Right atrium auricular region (tissue), 2 donors: ENCODE data around the gene MX2. TPM values are rescaled to one million over a fixed set of nuclear protein-coding genes. Genes with fewer than 3 reads are reported as not detected.

Experiments used
- DNase-seq: peaks from one replicate; pipeline ENCODE4 v3.0.0-alpha.2; 2019; ENCODE audit warnings: low spot score
- H3K27ac ChIP-seq, 2 donors: fragments of 200-600 bp; sonication (generic); 1 replicate in 1 of 2; 2 replicates in 1 of 2; pipeline ENCODE4 v1.5.1; 2016 to 2019
- H3K27me3 ChIP-seq, 2 donors: fragments of 200-600 bp; sonication (generic); one replicate each; pipeline versions ENCODE4 v1.5.1 to v1.6.0; 2017 to 2019
- H3K36me3 ChIP-seq: fragments of 200-600 bp; sonication (generic); one replicate; pipeline ENCODE4 v1.5.1; 2016
- H3K4me1 ChIP-seq, 2 donors: fragments of 200-600 bp; sonication (generic); one replicate each; pipeline versions ENCODE4 v1.5.1 to v1.6.0; 2017 to 2019
- H3K4me3 ChIP-seq, 2 donors: fragments of 200-600 bp; sonication (generic); 1 replicate in 1 of 2; 2 replicates in 1 of 2; pipeline ENCODE4 v1.5.1; 2017 to 2019; ENCODE audit warnings: mild to moderate bottlenecking in 1 of 2, moderate library complexity in 1 of 2
- H3K9me3 ChIP-seq, 2 donors: fragments of 200-600 bp; sonication (generic); one replicate each; pipeline ENCODE4 v1.5.1; 2019
- total RNA-seq, 2 donors: library from RNA; depleted of rRNA; stranded (reverse); fragments of >200 nt; gene quantifications; one replicate each; pipeline ENCODE4 v1.1.0, GENCODE V29; 2016
- TF ChIP-seq, protein P1 (sequence below), 2 donors: fragments of 200-600 bp; sonication (generic); IDR thresholded peaks; one replicate each; pipeline ENCODE4 v1.5.1; 2019; ENCODE audit warnings: antibody characterized with exemption in 2 of 2

The MX2 gene
- total RNA-seq, 2 donors from 2014 or later, result 5.5 to 5.9 TPM

- H3K27ac ChIP-seq, result peak overlapping the region in 1 of 2 donors; percentile 88
- no peak overlapping the region for H3K4me3 ChIP-seq
- DNase-seq, result no peak
- H3K9me3 ChIP-seq, result no peaks in the 10 kb centered on the region
- H3K36me3 ChIP-seq, result no peaks in the 10 kb centered on the region
- H3K27me3 ChIP-seq, result no peaks in the 10 kb centered on the region
- peaks cover 0 to 48% of the 10 kb centered on the region in 2 donors for H3K4me1 ChIP-seq
- TF ChIP-seq, protein P1, sequence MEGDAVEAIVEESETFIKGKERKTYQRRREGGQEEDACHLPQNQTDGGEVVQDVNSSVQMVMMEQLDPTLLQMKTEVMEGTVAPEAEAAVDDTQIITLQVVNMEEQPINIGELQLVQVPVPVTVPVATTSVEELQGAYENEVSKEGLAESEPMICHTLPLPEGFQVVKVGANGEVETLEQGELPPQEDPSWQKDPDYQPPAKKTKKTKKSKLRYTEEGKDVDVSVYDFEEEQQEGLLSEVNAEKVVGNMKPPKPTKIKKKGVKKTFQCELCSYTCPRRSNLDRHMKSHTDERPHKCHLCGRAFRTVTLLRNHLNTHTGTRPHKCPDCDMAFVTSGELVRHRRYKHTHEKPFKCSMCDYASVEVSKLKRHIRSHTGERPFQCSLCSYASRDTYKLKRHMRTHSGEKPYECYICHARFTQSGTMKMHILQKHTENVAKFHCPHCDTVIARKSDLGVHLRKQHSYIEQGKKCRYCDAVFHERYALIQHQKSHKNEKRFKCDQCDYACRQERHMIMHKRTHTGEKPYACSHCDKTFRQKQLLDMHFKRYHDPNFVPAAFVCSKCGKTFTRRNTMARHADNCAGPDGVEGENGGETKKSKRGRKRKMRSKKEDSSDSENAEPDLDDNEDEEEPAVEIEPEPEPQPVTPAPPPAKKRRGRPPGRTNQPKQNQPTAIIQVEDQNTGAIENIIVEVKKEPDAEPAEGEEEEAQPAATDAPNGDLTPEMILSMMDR (IDR thresholded peaks at IDR 0.05), result no peak
Observed at GRCh38 chr21:41364308-41364707, 2.5 kb downstream of the MX2 start.

DNA sequence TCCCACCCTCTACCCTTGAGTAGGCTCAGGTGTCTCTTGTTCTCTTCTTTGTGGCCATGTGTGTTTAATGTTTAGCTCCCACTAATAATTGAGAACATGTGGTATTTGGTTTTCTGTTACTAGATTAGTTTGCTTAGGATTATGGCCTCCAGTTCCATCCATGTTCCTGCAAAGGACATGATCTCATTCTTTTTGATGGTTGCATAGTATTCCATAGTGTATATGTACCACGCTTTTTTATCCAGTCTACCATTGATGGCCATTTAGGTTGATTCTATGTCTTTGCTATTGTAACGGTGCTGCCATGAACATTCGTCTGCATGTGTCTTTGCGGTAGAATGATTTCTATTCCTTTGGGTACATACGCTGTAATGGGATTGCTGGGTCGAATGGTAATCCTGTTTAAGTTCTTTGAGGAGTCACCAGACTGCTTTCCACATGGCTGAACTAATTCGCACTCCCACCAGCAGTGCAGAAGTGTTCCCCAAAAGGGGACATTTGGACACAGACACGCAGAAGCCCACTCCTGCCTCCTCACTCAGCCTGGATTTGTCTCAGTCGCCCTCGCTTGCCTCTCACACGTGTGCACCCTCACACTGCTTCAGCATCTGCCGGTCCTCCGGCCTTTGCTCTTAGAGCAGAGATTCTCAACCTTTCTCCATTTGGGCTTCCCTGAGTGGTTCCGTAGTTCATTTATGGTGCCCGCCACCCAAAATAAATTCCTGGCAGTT, 3.7 kb downstream of the MX2 start:
- Histone ChIP-seq H3K27ac (no peak overlapping the region), H3K9me3 (no peaks in the 10 kb centered on the region), H3K36me3 (no peaks in the 10 kb centered on the region), H3K27me3 (no peaks in the 10 kb centered on the region), H3K4me1 (peaks cover 0 to 54% of the 10 kb centered on the region in 2 donors), H3K4me3 (no peak overlapping the region)
- no peak for DNase-seq
- TF ChIP-seq, protein P1 (IDR thresholded peaks at IDR 0.05), result no peak

DNA sequence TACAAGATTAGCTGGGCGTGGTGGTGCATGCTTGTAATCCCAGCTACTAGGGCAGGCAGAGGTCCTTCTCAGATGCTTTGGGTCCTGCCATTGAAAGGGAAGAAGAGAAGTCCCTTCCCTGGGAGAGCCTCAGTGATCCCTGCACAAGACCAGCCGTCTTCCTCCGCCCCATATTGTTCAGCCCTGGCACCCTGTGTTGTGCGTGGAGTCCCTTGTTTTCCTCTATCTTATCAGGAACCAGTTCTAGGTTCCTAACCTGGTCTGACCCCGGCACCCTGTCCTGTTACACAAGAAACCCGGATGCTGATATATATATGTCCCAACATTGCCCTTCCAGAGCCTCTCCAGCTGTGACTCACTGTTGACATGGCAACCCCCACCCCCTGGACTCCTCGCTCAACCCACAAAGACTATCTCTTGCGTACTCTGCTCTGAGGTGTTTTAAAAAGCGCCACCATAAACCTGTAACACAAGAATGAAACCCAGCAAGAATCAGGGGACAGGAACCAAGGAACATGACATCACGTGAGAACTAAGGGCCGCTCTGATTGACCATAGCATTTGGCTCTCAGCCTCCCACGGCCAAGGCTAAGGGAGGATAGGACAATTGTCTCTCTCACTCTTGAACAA, 4.8 kb downstream of the MX2 start:
- Histone ChIP-seq H3K27ac (peak overlapping the region in 1 of 2 donors; percentile 3), H3K4me3 (no peak overlapping the region), H3K27me3 (no peaks in the 10 kb centered on the region), H3K36me3 (no peaks in the 10 kb centered on the region), H3K9me3 (no peaks in the 10 kb centered on the region), H3K4me1 (peaks cover 0 to 51% of the 10 kb centered on the region in 2 donors)
- TF ChIP-seq, protein P1 (IDR thresholded peaks at IDR 0.05), result no peak
- peak; percentile 85 for DNase-seq

- DNase-seq, result no peak
- no peaks in the 10 kb centered on the region for H3K27me3 ChIP-seq
Observed at GRCh38 chr21:41367301-41367944, 5.6 kb downstream of the MX2 start.

DNA sequence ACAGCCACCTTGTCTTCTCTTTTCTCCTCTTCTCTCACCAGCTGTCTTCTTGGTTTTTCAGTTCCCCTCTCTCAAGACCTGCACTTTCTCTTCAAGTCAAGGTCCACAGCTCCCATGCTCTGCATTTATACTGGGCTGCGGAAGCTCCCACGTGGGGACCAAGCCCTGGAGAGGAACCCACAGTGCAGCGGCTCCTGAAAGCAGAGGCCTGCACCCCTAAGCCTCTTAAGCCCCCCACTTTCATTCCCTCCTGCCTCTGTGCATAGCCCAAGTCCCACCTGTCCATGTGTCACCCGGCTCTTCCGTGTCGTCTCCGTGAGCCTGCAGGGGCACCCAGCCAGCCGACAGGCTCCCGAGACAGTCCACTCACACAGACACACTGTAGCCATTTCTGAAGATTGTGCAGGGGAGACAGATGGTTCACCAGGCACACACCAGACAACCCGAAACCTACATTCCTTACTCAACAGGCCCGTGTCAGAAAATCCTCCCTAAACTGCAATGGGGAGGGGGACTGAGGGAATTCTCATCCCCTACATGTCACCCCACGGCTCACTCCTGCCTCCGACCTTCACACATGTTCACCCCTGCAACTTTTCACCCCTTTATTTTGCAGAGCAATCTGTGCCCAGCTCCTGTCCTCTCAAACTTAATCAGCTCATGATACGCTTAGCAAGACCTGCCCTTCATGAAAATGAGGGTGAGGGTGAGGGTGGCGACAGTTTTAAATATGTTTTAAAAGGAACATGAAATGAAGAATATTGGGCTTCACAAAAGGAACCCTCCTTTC, 6.3 kb downstream of the MX2 start:
- Histone ChIP-seq H3K4me1 (peaks cover 0 to 53% of the 10 kb centered on the region in 2 donors), H3K9me3 (no peaks in the 10 kb centered on the region), H3K36me3 (no peaks in the 10 kb centered on the region), H3K27ac (peak overlapping the region; percentile 32 to 68), H3K27me3 (no peaks in the 10 kb centered on the region), H3K4me3 (no peak overlapping the region)
- DNase-seq, result no peak
- TF ChIP-seq, protein P1 (IDR thresholded peaks at IDR 0.05), result no peak

More at GRCh38 chr21:41367301-41367944, 5.6 kb downstream of the MX2 start:
- TF ChIP-seq, protein P1 (IDR thresholded peaks at IDR 0.05), result no peak
- Histone ChIP-seq H3K4me3 (no peak overlapping the region), H3K27ac (peak overlapping the region; percentile 8 to 26), H3K9me3 (no peaks in the 10 kb centered on the region), H3K36me3 (no peaks in the 10 kb centered on the region), H3K4me1 (peaks cover 0 to 57% of the 10 kb centered on the region in 2 donors)
